ENCODE measurements around the gene ZNF618. TPM values are rescaled to one million over a fixed set of nuclear protein-coding genes. Genes with fewer than 3 reads are reported as not detected.
A peak's percentile ranks its signal among the peaks of the same experiment; 100 is the strongest.

Gene ZNF618
- polyA plus RNA-seq, 3 donors = 0.53 to 1.9 (median 0.78) TPM

DNA sequence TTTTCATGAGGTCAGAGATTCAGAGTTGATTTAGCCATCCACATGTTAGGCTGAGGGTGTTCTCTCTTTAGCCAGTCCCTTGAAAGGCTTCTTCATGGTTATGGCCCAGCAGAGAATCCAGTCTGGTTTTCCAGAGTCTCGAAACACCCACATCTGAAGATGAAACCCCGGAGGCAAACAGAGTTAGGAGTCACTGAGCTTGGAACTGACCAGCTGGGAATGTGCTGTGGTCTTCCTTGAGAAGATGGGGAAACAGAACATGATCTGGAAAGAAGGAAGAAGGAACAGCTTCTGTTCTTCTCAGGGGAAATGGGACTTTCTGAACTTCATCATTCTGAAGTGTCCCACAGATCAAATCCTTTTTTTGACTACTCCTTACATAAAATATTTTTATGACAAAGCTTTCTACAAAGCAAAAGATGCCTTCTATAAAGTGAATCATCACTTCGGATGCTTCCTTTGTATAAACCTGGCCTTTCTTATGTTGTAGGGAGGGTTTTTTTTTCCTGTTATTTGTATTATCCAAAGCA is 45.4 kb downstream of the ZNF618 start:
- peaks cover 5% of the 10 kb centered on the region for H3K4me1 Mint-ChIP-seq

DNA sequence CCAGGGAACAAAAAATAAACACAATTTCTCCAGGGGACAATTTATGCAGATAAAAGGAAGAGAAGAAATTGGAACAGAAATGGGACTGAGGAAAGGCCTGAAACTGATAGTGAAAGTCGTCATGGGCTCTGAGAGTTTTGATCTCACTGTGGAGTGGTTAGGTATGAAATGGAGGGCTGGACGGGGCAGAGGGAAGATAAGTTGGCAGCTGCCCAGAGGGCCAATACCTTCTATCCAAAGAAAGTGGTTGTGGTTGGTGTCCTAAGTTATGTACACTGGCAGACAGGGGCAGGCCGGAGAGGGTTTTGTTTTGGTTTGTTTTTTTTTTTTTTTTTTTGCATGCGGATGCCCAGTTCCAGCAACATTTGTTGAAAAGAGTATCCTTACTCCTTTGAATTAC is 46.1 kb downstream of the ZNF618 start:
- H3K9me3 Mint-ChIP-seq = peaks cover 12 to 23% (median 18%) of the 10 kb centered on the region in 7 donors
- TF ChIP-seq, protein P1, sequence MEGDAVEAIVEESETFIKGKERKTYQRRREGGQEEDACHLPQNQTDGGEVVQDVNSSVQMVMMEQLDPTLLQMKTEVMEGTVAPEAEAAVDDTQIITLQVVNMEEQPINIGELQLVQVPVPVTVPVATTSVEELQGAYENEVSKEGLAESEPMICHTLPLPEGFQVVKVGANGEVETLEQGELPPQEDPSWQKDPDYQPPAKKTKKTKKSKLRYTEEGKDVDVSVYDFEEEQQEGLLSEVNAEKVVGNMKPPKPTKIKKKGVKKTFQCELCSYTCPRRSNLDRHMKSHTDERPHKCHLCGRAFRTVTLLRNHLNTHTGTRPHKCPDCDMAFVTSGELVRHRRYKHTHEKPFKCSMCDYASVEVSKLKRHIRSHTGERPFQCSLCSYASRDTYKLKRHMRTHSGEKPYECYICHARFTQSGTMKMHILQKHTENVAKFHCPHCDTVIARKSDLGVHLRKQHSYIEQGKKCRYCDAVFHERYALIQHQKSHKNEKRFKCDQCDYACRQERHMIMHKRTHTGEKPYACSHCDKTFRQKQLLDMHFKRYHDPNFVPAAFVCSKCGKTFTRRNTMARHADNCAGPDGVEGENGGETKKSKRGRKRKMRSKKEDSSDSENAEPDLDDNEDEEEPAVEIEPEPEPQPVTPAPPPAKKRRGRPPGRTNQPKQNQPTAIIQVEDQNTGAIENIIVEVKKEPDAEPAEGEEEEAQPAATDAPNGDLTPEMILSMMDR (IDR thresholded peaks at IDR 0.05) = no peak
- intact Hi-C loops (cut with micrococcal nuclease) = no loop called here
- Histone ChIP-seq H3K79me2 (ENCODE audit: insufficient read depth, low read length) (no peaks in the 10 kb centered on the region), H3K4me1 (ENCODE audit: control insufficient read depth in 1 of 2, insufficient read depth in 2 of 2, low read length in 2 of 2) (no peaks in the 10 kb centered on the region), H3K4me3 (replicated peaks in 1 of 3; ENCODE audit: low read depth in 2 of 3, low read length in 3 of 3) (no peak overlapping the region), H3K9me3 (replicated peaks in 1 of 2; ENCODE audit: control insufficient read depth in 1 of 2, insufficient read depth in 1 of 2, low read length in 2 of 2) (peaks cover 2 to 3% of the 10 kb centered on the region in 2 donors), H3K27ac (ENCODE audit: low read depth in 1 of 2, low read length in 2 of 2) (no peak overlapping the region), H3K4me2 (replicated peaks; ENCODE audit: extremely low read depth, low read length, poor library complexity, severe bottlenecking) (no peak overlapping the region), H2AFZ (ENCODE audit: insufficient read depth, low read depth, low read length, poor library complexity, severe bottlenecking) (no peak overlapping the region), H3K27me3 (ENCODE audit: control insufficient read depth in 2 of 2, insufficient read depth in 2 of 2, low read length in 2 of 2) (no peaks in the 10 kb centered on the region), H3K9ac (ENCODE audit: insufficient read depth, low read length, poor library complexity, severe bottlenecking) (no peak overlapping the region), H4K20me1 (ENCODE audit: insufficient read depth, low read length) (no peaks in the 10 kb centered on the region), H3K36me3 (replicated peaks in 1 of 2; ENCODE audit: control insufficient read depth in 1 of 2, insufficient read depth in 2 of 2, low read length in 2 of 2) (no peaks in the 10 kb centered on the region)
- peaks cover 5% of the 10 kb centered on the region for H3K4me1 Mint-ChIP-seq
- H3K36me3 Mint-ChIP-seq = peaks cover 0 to 6% of the 10 kb centered on the region in 2 donors
- no peak for DNase-seq
- peak overlapping the region in 1 of 7 donors; percentile 2 for H3K27ac Mint-ChIP-seq
- WGBS (ENCODE audit: insufficient coverage) = 72% methylated on average over 2 of the region's 4 CpGs
- H3K27me3 Mint-ChIP-seq (ENCODE audit: low read depth in 3 of 3) = no peaks in the 10 kb centered on the region
- H3K4me3 Mint-ChIP-seq = no peak overlapping the region

More for the DNA sequence above, 45.4 kb downstream of the ZNF618 start:
- intact Hi-C loops (cut with micrococcal nuclease) = no loop called here
- DNase-seq = no peak
- Histone ChIP-seq H3K27me3 (ENCODE audit: control insufficient read depth in 2 of 2, insufficient read depth in 2 of 2, low read length in 2 of 2) (no peaks in the 10 kb centered on the region), H3K9ac (ENCODE audit: insufficient read depth, low read length, poor library complexity, severe bottlenecking) (no peak overlapping the region), H4K20me1 (ENCODE audit: insufficient read depth, low read length) (no peaks in the 10 kb centered on the region), H3K27ac (ENCODE audit: low read depth in 1 of 2, low read length in 2 of 2) (peak overlapping the region in 1 of 2 donors; percentile 29), H3K4me3 (replicated peaks in 1 of 3; ENCODE audit: low read depth in 2 of 3, low read length in 3 of 3) (no peak overlapping the region), H3K4me2 (replicated peaks; ENCODE audit: extremely low read depth, low read length, poor library complexity, severe bottlenecking) (no peak overlapping the region), H3K79me2 (ENCODE audit: insufficient read depth, low read length) (no peaks in the 10 kb centered on the region), H3K9me3 (replicated peaks in 1 of 2; ENCODE audit: control insufficient read depth in 1 of 2, insufficient read depth in 1 of 2, low read length in 2 of 2) (no peaks in the 10 kb centered on the region), H3K36me3 (replicated peaks in 1 of 2; ENCODE audit: control insufficient read depth in 1 of 2, insufficient read depth in 2 of 2, low read length in 2 of 2) (no peaks in the 10 kb centered on the region), H2AFZ (ENCODE audit: insufficient read depth, low read depth, low read length, poor library complexity, severe bottlenecking) (no peak overlapping the region), H3K4me1 (ENCODE audit: control insufficient read depth in 1 of 2, insufficient read depth in 2 of 2, low read length in 2 of 2) (no peaks in the 10 kb centered on the region)
- no CpG with 5 or more reads among the region's 3 CpGs for WGBS (ENCODE audit: insufficient coverage)
- Mint-ChIP-seq H3K27me3 (ENCODE audit: low read depth in 3 of 3) (no peaks in the 10 kb centered on the region), H3K4me3 (no peak overlapping the region), H3K36me3 (peaks cover 0 to 4% of the 10 kb centered on the region in 2 donors), H3K9me3 (peaks cover 9 to 20% (median 15%) of the 10 kb centered on the region in 7 donors), H3K27ac (peak overlapping the region in 1 of 7 donors; percentile 21)
- TF ChIP-seq, protein P1 (IDR thresholded peaks at IDR 0.05) = no peak

All from CD14-positive monocyte (primary cell).